ENCODE results near the gene SULT1C3.

SULT1C3 gene

DNA sequence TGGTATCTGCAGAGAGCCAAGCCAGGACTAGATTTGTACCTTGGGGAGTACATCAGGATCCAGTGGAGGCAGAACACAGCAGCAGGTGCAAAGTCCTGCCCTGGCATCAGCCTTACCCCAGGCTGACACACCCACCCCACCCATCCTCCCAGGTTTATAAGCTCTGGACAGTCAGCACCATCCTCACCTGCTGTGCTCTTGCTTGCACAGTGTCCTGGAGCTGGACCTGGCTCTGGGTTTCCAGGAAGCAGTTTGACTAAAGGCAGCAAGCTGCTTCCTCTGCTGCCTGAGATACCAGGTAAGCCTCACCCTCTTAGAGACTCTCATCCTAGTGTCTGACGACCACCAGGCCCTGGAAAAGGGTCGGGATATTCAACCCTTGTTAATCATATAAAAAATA is at the start of gene SULT1C3:
SULT1C3 (plus strand) TSS at position 183 of the 400 bp plus-strand sequence. CDS start 7,227 bp downstream, outside the sequence.
- DNase-seq (ENCODE audit: insufficient read length, low spot score): no peak
- no peak for FAIRE-seq

- DNase-seq (ENCODE audit: insufficient read length, low spot score) (no peak), FAIRE-seq (no peak)
Measured at GRCh38 chr2:108193251-108193650, 46.5 kb upstream of the SULT1C3 start.

DNA sequence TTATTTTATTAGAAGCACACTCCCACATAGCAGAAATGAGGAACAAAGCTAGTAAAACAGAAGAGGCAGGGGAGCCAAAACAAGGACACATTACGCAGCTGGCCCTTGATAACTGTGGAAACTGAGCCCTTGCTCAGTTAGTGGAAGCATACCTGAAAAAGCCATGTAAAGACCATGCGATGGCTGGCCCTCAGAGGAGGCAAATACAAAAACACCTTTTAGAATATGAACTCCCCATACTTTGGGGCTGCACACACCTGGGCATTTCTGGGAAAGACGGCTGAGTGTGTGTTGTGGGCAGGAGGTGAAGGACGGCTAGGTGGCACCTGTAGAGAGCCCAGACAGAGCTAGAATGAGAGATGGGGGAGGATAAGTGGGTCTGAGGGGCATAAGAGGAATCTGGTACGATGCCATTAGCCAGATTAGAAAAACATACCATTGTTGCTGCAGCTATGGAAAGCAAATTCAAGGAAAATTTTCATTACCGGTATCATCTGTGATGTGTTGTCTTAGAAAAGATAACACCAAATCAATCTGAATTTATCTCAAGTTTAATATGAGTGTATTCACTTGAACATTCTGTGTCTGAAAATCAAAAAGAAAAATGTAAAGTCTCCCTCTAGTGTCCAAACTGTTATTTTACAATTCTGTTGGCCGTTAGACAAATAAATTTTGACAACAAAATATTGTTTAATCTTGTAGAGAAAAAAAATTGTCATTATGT is 45.2 kb upstream of the SULT1C3 start:
- DNase-seq (ENCODE audit: insufficient read length, low spot score) (no peak), FAIRE-seq (peak; percentile 8)

- DNase-seq (ENCODE audit: insufficient read length, low spot score) (no peak), FAIRE-seq (no peak)
Measured at GRCh38 chr2:108195133-108195439, 44.7 kb upstream of the SULT1C3 start.

DNA sequence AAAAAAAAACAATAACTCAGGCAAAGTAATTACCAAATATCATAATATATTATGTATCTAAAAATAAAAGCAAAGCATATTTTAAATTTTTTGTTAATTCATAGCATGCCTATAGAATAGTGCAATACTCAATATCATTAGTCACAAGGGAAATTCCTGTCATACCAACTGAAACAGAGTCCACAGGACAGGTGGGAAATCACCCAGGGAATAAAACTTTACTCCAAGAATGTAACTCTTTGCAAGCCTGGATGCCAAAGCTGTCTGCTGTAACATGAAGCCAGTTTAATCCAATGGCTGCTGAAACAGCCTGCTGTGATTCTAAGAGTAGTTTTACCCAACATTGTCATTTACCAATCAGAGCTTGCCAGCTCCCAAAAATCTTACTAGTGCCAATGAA is 40.0 kb upstream of the SULT1C3 start:
- FAIRE-seq (no peak), DNase-seq (ENCODE audit: insufficient read length, low spot score) (no peak)

- DNase-seq (ENCODE audit: insufficient read length, low spot score): no peak
- no peak for FAIRE-seq
Measured at GRCh38 chr2:108200569-108200968, 39.2 kb upstream of the SULT1C3 start.

- FAIRE-seq (no peak), DNase-seq (ENCODE audit: insufficient read length, low spot score) (no peak)
Measured at GRCh38 chr2:108212671-108213070, 27.1 kb upstream of the SULT1C3 start.

- no peak for FAIRE-seq
- no peak for DNase-seq (ENCODE audit: insufficient read length, low spot score)
Measured at GRCh38 chr2:108215794-108216211, 24.0 kb upstream of the SULT1C3 start.

GRCh38 chr2:108217211-108217610 is 22.6 kb upstream of the SULT1C3 start:
- FAIRE-seq (no peak), DNase-seq (ENCODE audit: insufficient read length, low spot score) (no peak)

- DNase-seq (ENCODE audit: insufficient read length, low spot score) (no peak), FAIRE-seq (no peak)
Measured at GRCh38 chr2:108219688-108220087, 20.1 kb upstream of the SULT1C3 start.

DNA sequence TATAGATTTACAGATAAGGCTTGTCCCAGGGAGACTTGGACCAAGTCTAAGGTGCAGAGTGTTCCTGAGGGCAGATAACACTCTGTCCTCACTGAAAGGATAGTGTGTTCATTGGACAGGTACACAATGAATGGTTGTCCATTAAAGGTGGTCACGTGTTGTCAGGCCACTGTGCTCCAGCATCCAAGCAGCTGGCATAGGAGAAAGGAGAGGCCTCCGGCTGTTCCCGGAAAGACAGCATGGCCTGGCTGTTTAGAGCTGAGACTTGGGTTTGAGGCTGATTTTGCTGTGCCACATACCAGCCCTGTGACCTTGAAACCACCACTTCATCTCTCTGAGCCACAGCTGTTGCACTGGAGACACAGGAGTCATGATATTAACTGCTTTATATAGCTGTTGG is 19.6 kb upstream of the SULT1C3 start:
- no peak for FAIRE-seq
- DNase-seq (ENCODE audit: insufficient read length, low spot score): no peak

GRCh38 chr2:108220942-108221541 is 18.7 kb upstream of the SULT1C3 start:
- FAIRE-seq (no peak), DNase-seq (ENCODE audit: insufficient read length, low spot score) (no peak)

DNA sequence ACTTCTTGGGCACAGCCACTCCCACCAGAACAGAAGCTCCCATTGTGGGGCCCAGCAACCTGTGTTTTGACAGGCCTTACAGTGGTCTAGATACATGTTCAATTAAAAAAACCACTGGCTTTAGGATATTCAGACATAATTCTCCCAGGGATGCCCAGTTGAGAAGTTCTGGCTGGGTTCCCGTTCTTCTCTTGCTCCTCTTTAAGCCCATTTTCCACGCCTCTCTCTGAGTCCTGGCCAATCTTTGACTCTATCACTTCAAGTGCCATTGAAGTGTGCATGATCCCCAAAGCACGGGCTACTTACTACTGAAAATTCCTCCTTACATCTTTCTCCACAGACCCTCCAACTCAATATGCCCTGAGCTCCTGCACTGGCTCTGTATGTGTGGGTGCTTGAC is 17.5 kb upstream of the SULT1C3 start:
- FAIRE-seq (no peak), DNase-seq (ENCODE audit: insufficient read length, low spot score) (no peak)

DNA sequence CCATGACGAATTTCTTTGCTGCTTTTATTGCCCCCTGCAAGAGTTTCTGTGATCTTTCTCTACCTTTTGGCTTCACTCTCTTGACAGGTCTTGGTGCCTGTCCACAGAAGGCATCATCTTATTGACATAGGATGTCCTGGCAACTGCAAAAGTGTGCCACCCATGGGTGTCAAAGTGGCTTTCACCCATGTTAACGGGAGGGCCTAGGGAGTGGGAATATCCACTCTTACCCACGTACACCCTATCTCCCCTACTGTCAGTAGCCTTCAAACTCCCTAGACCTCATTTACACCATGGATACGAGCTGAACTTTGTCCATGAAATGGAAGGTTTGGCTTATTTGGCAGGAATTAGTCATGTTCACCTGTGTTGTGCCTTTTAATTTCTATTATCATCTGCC is 16.2 kb upstream of the SULT1C3 start:
- DNase-seq (ENCODE audit: insufficient read length, low spot score) (no peak), FAIRE-seq (no peak)

- DNase-seq (ENCODE audit: insufficient read length, low spot score) (no peak), FAIRE-seq (no peak)
Measured at GRCh38 chr2:108224022-108224421, 15.7 kb upstream of the SULT1C3 start.

- FAIRE-seq: no peak
- DNase-seq (ENCODE audit: insufficient read length, low spot score): no peak
Measured at GRCh38 chr2:108226564-108226963, 13.2 kb upstream of the SULT1C3 start.

DNA sequence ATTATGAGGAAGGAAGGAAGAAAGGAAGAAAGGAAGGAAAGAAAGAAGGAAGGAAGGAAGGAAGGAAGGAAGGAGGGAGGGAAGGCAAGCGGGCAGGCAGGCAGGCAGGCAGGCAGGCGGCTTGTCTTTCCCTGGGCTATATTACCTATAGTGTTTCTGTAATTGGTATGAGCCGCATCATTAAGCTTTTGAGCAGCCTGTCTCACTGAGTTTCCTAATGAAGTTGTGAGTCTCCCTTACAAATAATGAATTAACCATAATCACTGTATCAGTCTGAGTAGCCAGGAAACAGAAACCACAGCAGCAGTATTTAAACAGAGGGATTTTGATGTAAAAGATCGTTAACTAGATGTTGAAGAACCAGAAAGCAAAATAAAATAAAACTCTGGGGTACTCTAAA is 11.8 kb upstream of the SULT1C3 start:
- DNase-seq (ENCODE audit: insufficient read length, low spot score): no peak
- FAIRE-seq: no peak

DNA sequence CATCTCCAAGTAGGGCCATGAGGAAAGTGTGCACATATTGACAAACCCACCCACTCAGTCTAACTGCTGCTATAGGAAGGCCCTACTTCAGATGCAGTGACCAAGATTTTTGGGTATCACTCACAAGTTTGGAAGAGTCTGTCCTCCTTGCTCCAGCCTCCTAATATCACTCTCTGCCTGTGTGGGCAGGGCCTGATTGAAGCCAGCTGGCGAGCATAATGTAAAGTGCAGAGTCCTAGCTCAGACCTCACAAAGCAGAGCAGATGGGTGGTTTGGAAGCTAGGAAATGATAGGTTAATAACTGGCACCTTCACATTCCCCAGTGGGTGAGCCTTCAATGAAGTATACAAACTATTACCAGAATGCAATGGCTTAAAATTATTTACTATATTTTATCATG is 11.2 kb upstream of the SULT1C3 start:
- DNase-seq (ENCODE audit: insufficient read length, low spot score): no peak
- no peak for FAIRE-seq

DNA sequence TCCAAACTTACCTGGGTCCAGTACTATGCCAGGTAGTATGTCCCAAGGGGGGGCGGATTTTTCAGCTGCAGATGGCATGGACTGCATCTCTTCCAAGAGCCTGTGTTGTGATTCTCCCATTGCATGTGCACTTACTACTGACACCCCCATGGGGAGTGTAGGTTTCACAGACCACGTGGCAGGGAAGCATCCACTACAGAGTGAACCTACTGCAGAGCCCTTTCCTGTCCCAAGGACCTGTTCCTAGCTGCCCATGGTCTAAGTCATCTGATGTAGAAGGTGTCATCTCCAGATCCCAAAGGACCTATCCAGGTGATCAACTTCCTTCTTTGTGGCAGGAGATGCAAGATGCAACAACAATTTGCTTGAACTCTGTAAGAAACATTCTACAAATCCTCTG is 9.9 kb upstream of the SULT1C3 start:
- FAIRE-seq (no peak), DNase-seq (ENCODE audit: insufficient read length, low spot score) (no peak)

- FAIRE-seq: no peak
- no peak for DNase-seq (ENCODE audit: insufficient read length, low spot score)
Measured at GRCh38 chr2:108235577-108235976, 4.2 kb upstream of the SULT1C3 start.

GRCh38 chr2:108236676-108237335 is 3.0 kb upstream of the SULT1C3 start:
- FAIRE-seq (no peak), DNase-seq (ENCODE audit: insufficient read length, low spot score) (no peak)

DNA sequence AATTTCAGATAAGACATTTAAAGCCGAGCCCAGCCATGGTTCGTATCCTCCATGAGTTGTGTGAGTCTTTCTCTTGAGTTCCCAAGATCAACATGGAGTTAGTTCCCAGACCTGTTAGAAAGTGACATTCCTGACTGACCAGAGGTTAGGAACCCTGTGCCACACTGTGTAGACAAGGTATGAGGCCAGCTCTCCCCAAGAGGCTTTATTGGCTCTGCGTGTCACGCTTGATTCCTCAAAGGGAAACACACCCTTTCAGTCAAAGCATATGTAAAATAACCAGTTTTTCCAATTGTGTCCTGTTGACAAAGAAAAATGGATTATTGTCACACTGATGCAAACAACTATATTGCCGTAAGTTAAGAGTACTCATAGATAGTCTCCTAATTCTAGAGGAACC is 1.2 kb downstream of the SULT1C3 start:
- FAIRE-seq (no peak), DNase-seq (ENCODE audit: insufficient read length, low spot score) (no peak)

Data from GM19239 (cell line).